Erythroblast (primary cell): ENCODE results near the gene CYB561.
A peak's percentile ranks its signal among the peaks of the same experiment; 100 is the strongest.

Experiments
- DNase-seq, 2 experiments: peaks; one replicate each; lab custom pipeline; 2025; lab: John Stamatoyannopoulos, UW
- GATA1 ChIP-seq: IDR thresholded peaks from 2 replicates; pipeline ENCODE4 v1.6.1; 2011; ENCODE audit warnings: low read depth, mild to moderate bottlenecking, control low read depth, low read length, moderate library complexity
- POLR2A ChIP-seq: IDR thresholded peaks from 2 replicates; pipeline ENCODE4 v1.6.1; 2011; ENCODE audit warnings: mild to moderate bottlenecking, low read length

CYB561 gene

GRCh38 chr17:63413128-63413527 is 33.0 kb downstream of the CYB561 start:
- no peak for DNase-seq
- TF ChIP-seq GATA1 (no peak), POLR2A (no peak)

GRCh38 chr17:63412234-63412633 is 33.9 kb downstream of the CYB561 start:
- no peak for DNase-seq
- TF ChIP-seq GATA1: no peak
- TF ChIP-seq POLR2A: no peak

GRCh38 chr17:63407741-63408330 is 38.3 kb downstream of the CYB561 start:
- no peak for DNase-seq
- TF ChIP-seq POLR2A (no peak), GATA1 (no peak)

- no peak for TF ChIP-seq GATA1
Measured at GRCh38 chr17:63406689-63407330, 39.3 kb downstream of the CYB561 start.

GRCh38 chr17:63405741-63406261 is 40.3 kb downstream of the CYB561 start:
- TF ChIP-seq GATA1 (no peak), POLR2A (no peak)
- peak; percentile 66 to 74 for DNase-seq

More at GRCh38 chr17:63406689-63407330, 39.3 kb downstream of the CYB561 start:
- peak; percentile 84 to 91 for DNase-seq

GRCh38 chr17:63405020-63405419 is 41.1 kb downstream of the CYB561 start:
- no peak for DNase-seq
- TF ChIP-seq GATA1 (no peak), POLR2A (no peak)

GRCh38 chr17:63402431-63403212 is 43.5 kb downstream of the CYB561 start:
- no peak for TF ChIP-seq GATA1
- TF ChIP-seq POLR2A: no peak
- no peak for DNase-seq

GRCh38 chr17:63399856-63400255 is 46.2 kb downstream of the CYB561 start:
- DNase-seq: no peak
- TF ChIP-seq POLR2A (no peak), GATA1 (no peak)

GRCh38 chr17:63399316-63399715 is 46.8 kb downstream of the CYB561 start:
- DNase-seq: no peak
- TF ChIP-seq POLR2A (no peak), GATA1 (no peak)

- DNase-seq: no peak
Measured at GRCh38 chr17:63398680-63399079, 47.4 kb downstream of the CYB561 start.

GRCh38 chr17:63395075-63395805 is 50.9 kb downstream of the CYB561 start:
- TF ChIP-seq POLR2A (no peak), GATA1 (no peak)
- DNase-seq: no peak

More at GRCh38 chr17:63398680-63399079, 47.4 kb downstream of the CYB561 start:
- no peak for TF ChIP-seq GATA1
- TF ChIP-seq POLR2A: no peak

GRCh38 chr17:63390090-63390489 is 56.0 kb downstream of the CYB561 start:
- TF ChIP-seq GATA1 (no peak), POLR2A (no peak)
- no peak for DNase-seq

GRCh38 chr17:63387656-63388340 is 58.3 kb downstream of the CYB561 start:
- TF ChIP-seq POLR2A (no peak), GATA1 (no peak)
- DNase-seq: no peak
